ENCODE measurements around the gene SNAP29.
A peak's percentile ranks its signal among the peaks of the same experiment; 100 is the strongest.

SNAP29 gene

DNA sequence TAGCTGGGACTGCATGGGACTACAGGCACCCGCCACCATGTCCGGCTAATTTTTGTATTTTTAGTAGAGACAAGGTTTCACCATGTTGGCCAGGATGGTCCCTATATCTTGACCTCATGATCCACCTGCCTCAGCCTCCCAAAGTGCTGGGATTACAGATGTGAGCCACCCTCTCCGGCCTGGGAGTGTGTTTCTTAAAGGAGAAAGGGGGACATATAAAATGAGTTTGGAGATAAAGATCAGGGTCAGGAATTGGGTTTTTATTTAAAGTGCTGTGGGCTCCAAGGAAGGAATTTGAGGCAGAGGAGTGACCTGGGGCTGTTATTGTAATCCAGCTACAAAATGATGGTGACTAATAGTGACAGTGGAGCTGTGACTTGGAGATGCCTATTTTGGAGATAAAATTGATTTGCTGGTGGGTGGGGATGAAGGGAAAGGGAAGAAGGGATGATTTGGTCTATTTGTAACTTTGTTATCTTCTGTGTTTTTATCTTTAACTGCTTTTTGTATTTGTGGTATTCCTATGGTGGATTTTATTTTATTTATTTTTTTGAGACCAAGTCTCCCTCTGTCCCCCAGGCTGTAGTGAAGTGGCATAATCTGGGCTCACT lies 63.4 kb downstream of the SNAP29 start (continued):
- TF ChIP-seq, protein P1, sequence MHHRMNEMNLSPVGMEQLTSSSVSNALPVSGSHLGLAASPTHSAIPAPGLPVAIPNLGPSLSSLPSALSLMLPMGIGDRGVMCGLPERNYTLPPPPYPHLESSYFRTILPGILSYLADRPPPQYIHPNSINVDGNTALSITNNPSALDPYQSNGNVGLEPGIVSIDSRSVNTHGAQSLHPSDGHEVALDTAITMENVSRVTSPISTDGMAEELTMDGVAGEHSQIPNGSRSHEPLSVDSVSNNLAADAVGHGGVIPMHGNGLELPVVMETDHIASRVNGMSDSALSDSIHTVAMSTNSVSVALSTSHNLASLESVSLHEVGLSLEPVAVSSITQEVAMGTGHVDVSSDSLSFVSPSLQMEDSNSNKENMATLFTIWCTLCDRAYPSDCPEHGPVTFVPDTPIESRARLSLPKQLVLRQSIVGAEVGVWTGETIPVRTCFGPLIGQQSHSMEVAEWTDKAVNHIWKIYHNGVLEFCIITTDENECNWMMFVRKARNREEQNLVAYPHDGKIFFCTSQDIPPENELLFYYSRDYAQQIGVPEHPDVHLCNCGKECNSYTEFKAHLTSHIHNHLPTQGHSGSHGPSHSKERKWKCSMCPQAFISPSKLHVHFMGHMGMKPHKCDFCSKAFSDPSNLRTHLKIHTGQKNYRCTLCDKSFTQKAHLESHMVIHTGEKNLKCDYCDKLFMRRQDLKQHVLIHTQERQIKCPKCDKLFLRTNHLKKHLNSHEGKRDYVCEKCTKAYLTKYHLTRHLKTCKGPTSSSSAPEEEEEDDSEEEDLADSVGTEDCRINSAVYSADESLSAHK (tag by site-specific recombination; IDR thresholded peaks at IDR 0.05) = no peak
- TF ChIP-seq ZNF76 (tag by site-specific recombination; IDR thresholded peaks at IDR 0.05; ENCODE audit: borderline replicate concordance, low read depth) (no peak), GFI1B (tag by site-specific recombination; IDR thresholded peaks at IDR 0.05) (no peak), KLF7 (tag by site-specific recombination; IDR thresholded peaks at IDR 0.05; ENCODE audit: borderline replicate concordance) (no peak), SP7 (tag by site-specific recombination; IDR thresholded peaks at IDR 0.05) (peak; percentile 9; the same call in 1 of the 2 replicates), ZNF610 (tag by site-specific recombination; IDR thresholded peaks at IDR 0.05; ENCODE audit: borderline replicate concordance) (no peak), ZNF621 (tag by site-specific recombination; IDR thresholded peaks at IDR 0.05) (no peak), ZNF426 (tag by site-specific recombination; IDR thresholded peaks at IDR 0.05) (no peak), BCL11B (tag by site-specific recombination; IDR thresholded peaks at IDR 0.05; ENCODE audit: low read depth) (0 out of 2 replicates have a peak, but pooled peaks have one; percentile 18), ZNF624 (tag by site-specific recombination; IDR thresholded peaks at IDR 0.05) (no peak), KLF10 (tag by site-specific recombination; IDR thresholded peaks at IDR 0.05) (no peak), ZNF585B (tag by site-specific recombination; IDR thresholded peaks at IDR 0.05) (no peak), ZXDB (tag by site-specific recombination; IDR thresholded peaks at IDR 0.05) (0 out of 2 replicates have a peak, but pooled peaks have one; percentile 26), ZNF747 (tag by site-specific recombination; IDR thresholded peaks at IDR 0.05) (no peak), ZNF350 (tag by site-specific recombination; IDR thresholded peaks at IDR 0.05) (no peak), ZNF292 (tag by site-specific recombination; IDR thresholded peaks at IDR 0.05; ENCODE audit: borderline replicate concordance, low read depth) (no peak), SCRT1 (tag by site-specific recombination; IDR thresholded peaks at IDR 0.05; ENCODE audit: borderline replicate concordance) (no peak), ZNF391 (tag by site-specific recombination; IDR thresholded peaks at IDR 0.05; ENCODE audit: borderline replicate concordance, low read depth) (no peak)
- TF ChIP-seq, protein P2, sequence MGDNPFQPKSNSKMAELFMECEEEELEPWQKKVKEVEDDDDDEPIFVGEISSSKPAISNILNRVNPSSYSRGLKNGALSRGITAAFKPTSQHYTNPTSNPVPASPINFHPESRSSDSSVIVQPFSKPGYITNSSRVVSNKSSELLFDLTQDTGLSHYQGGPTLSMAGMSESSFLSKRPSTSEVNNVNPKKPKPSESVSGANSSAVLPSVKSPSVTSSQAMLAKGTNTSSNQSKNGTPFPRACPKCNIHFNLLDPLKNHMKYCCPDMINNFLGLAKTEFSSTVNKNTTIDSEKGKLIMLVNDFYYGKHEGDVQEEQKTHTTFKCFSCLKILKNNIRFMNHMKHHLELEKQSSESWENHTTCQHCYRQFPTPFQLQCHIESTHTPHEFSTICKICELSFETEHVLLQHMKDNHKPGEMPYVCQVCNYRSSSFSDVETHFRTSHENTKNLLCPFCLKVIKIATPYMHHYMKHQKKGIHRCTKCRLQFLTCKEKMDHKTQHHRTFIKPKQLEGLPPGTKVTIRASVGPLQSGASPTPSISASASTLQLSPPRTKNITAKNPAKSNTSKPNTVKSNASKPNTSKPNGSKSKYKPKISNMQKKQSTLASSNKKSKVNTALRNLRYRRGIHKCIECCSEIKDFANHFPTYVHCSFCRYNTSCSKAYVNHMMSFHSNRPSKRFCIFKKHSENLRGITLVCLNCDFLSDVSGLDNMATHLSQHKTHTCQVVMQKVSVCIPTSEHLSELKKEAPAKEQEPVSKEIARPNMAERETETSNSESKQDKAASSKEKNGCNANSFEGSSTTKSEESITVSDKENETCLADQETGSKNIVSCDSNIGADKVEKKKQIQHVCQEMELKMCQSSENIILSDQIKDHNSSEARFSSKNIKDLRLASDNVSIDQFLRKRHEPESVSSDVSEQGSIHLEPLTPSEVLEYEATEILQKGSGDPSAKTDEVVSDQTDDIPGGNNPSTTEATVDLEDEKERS (tag by site-specific recombination; IDR thresholded peaks at IDR 0.05) = no peak
- TF ChIP-seq, protein P3, sequence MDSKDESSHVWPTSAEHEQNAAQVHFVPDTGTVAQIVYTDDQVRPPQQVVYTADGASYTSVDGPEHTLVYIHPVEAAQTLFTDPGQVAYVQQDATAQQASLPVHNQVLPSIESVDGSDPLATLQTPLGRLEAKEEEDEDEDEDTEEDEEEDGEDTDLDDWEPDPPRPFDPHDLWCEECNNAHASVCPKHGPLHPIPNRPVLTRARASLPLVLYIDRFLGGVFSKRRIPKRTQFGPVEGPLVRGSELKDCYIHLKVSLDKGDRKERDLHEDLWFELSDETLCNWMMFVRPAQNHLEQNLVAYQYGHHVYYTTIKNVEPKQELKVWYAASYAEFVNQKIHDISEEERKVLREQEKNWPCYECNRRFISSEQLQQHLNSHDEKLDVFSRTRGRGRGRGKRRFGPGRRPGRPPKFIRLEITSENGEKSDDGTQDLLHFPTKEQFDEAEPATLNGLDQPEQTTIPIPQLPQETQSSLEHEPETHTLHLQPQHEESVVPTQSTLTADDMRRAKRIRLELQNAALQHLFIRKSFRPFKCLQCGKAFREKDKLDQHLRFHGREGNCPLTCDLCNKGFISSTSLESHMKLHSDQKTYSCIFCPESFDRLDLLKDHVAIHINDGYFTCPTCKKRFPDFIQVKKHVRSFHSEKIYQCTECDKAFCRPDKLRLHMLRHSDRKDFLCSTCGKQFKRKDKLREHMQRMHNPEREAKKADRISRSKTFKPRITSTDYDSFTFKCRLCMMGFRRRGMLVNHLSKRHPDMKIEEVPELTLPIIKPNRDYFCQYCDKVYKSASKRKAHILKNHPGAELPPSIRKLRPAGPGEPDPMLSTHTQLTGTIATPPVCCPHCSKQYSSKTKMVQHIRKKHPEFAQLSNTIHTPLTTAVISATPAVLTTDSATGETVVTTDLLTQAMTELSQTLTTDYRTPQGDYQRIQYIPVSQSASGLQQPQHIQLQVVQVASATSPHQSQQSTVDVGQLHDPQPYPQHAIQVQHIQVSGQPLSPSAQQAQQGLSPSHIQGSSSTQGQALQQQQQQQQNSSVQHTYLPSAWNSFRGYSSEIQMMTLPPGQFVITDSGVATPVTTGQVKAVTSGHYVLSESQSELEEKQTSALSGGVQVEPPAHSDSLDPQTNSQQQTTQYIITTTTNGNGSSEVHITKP (tag by site-specific recombination; IDR thresholded peaks at IDR 0.05) = peak; percentile 94
- TF ChIP-seq, protein P4, sequence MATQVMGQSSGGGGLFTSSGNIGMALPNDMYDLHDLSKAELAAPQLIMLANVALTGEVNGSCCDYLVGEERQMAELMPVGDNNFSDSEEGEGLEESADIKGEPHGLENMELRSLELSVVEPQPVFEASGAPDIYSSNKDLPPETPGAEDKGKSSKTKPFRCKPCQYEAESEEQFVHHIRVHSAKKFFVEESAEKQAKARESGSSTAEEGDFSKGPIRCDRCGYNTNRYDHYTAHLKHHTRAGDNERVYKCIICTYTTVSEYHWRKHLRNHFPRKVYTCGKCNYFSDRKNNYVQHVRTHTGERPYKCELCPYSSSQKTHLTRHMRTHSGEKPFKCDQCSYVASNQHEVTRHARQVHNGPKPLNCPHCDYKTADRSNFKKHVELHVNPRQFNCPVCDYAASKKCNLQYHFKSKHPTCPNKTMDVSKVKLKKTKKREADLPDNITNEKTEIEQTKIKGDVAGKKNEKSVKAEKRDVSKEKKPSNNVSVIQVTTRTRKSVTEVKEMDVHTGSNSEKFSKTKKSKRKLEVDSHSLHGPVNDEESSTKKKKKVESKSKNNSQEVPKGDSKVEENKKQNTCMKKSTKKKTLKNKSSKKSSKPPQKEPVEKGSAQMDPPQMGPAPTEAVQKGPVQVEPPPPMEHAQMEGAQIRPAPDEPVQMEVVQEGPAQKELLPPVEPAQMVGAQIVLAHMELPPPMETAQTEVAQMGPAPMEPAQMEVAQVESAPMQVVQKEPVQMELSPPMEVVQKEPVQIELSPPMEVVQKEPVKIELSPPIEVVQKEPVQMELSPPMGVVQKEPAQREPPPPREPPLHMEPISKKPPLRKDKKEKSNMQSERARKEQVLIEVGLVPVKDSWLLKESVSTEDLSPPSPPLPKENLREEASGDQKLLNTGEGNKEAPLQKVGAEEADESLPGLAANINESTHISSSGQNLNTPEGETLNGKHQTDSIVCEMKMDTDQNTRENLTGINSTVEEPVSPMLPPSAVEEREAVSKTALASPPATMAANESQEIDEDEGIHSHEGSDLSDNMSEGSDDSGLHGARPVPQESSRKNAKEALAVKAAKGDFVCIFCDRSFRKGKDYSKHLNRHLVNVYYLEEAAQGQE (tag by site-specific recombination; IDR thresholded peaks at IDR 0.05) = no peak
- TF ChIP-seq, protein P5, sequence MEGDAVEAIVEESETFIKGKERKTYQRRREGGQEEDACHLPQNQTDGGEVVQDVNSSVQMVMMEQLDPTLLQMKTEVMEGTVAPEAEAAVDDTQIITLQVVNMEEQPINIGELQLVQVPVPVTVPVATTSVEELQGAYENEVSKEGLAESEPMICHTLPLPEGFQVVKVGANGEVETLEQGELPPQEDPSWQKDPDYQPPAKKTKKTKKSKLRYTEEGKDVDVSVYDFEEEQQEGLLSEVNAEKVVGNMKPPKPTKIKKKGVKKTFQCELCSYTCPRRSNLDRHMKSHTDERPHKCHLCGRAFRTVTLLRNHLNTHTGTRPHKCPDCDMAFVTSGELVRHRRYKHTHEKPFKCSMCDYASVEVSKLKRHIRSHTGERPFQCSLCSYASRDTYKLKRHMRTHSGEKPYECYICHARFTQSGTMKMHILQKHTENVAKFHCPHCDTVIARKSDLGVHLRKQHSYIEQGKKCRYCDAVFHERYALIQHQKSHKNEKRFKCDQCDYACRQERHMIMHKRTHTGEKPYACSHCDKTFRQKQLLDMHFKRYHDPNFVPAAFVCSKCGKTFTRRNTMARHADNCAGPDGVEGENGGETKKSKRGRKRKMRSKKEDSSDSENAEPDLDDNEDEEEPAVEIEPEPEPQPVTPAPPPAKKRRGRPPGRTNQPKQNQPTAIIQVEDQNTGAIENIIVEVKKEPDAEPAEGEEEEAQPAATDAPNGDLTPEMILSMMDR (tag by site-specific recombination; IDR thresholded peaks at IDR 0.05) = no peak
